HUES64 (cell line): ENCODE measurements around the gene STK11.
"Not testable (repeated sequence)": the region's sequence is repeated elsewhere in the genome, so short reads cannot be mapped to it uniquely, and the experiment has no call there.

Experiments
- H3K27ac ChIP-seq: 2 replicates; pipeline ENCODE4 v1.7.0; 2013; ENCODE audit warnings: low read depth, low read length, inconsistent platforms
- H3K27me3 ChIP-seq: 2 replicates; pipeline ENCODE4 v1.6.1; 2013; ENCODE audit warnings: mild to moderate bottlenecking, low read length; ENCODE audit not compliant: insufficient read depth
- H3K36me3 ChIP-seq: 2 replicates; pipeline ENCODE4 v1.6.1; 2013; ENCODE audit warnings: mild to moderate bottlenecking, low read length; ENCODE audit not compliant: insufficient read depth
- H3K4me1 ChIP-seq: 2 replicates; pipeline ENCODE4 v1.6.1; 2013; ENCODE audit warnings: mild to moderate bottlenecking, low read length, moderate library complexity; ENCODE audit not compliant: insufficient read depth
- H3K4me3 ChIP-seq: 2 replicates; pipeline ENCODE4 v1.5.1; 2013; ENCODE audit warnings: mild to moderate bottlenecking, low read length, moderate library complexity
- H3K9ac ChIP-seq: 2 replicates; pipeline ENCODE4 v1.6.1; 2013; ENCODE audit warnings: mild to moderate bottlenecking, low read depth, low read length
- H3K9me3 ChIP-seq: 2 replicates; pipeline ENCODE4 v1.6.1; 2013; ENCODE audit warnings: low read depth, low read length; ENCODE audit not compliant: insufficient read depth
- WGBS: fragments of 150-250, 120-280 bp; methylation state at CpG from one replicate; pipeline ENCODE4 v1.1.7; 2013; ENCODE audit warnings: missing lambda C conversion rate; 5-methylcytosine and 5-hydroxymethylcytosine counted together

Gene STK11

DNA sequence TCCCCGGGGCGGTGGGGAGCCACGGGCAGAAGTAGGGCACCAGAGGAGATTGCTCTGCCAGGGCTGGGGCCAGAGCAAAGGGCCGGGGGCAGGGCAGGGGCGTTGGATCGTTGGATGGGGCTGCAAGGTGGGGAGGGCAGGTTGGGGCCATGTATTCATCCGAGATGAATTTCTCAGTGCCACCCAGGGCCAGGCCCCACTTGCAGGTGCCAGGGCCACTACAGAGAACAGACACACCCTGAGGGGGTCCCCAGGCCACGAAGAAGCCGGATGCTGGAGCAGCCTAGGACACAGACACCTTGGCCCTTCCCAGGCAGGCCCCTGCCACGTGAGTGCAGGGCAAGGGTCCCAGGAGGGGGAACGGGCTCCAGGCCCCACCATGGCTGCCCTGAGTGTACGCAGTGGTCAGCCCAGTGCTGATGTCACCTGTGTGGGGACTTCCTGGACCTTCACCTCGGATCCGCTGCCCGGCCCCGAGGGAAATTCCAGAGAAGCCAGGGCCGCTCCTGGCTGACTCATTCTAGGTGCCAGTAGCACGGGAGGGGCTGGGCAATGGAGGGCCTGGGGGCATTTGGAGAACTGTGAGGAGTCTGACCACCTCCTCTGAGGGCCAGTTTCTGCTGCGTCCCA, 21.9 kb upstream of the STK11 start:
- no peaks in the 10 kb centered on the region for H3K27me3 ChIP-seq
- H3K9me3 ChIP-seq, result no peaks in the 10 kb centered on the region
- H3K4me1 ChIP-seq, result peaks cover 7% of the 10 kb centered on the region; the same call in 1 of the 2 replicates
- H3K36me3 ChIP-seq, result no peaks in the 10 kb centered on the region
- H3K9ac ChIP-seq, result no peak overlapping the region
- WGBS, result 74% methylated on average over 19 of the region's 19 CpGs
- no peak overlapping the region for H3K4me3 ChIP-seq
- no peak overlapping the region for H3K27ac ChIP-seq

DNA sequence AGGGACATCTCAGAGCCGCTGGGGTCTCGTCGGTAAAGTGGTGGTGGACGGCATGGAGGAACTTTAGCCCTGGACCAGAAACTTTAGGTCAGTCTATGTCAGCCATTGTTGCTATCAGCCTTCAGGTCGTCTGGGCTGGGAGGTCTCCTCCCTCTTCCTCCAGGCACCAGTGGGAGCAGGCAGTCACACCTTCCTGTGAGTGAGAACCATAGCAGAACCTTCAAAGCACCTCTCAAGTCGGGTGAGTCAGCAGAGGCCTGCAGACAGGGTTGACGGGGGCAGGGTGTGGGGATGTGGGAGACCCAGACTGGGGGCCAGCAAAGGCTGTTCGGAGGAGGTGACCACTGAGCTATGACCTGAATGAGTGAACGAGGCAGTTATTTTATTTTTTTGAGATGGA, 16.2 kb upstream of the STK11 start:
- Histone ChIP-seq H3K27ac (no peak overlapping the region), H3K36me3 (no peaks in the 10 kb centered on the region), H3K9me3 (no peaks in the 10 kb centered on the region), H3K4me3 (no peak overlapping the region), H3K27me3 (no peaks in the 10 kb centered on the region), H3K9ac (no peak overlapping the region), H3K4me1 (no peaks in the 10 kb centered on the region)
- WGBS, result 75% methylated on average over 9 of the region's 9 CpGs

DNA sequence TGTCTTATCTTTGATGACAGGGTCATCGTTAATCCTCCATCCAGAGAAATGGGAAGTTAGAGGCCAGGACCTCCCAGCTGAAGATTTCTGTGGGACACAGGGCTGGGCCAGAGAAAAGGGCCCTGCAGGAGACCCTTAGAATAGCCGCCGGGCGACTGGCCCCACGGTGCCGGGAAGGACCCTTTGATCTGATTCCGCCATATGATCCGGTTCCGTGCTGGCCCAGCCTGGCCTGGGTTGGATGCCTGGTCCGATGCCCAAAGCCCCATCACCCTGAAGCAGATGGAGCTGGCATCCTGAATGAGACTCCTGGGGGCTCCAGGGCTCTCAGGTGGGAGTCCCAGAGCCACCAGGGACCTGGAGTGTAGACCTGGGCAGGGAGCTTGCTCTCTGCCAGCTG, 6.0 kb upstream of the STK11 start:
- Histone ChIP-seq H3K36me3 (no peaks in the 10 kb centered on the region), H3K9me3 (no peaks in the 10 kb centered on the region), H3K4me1 (no peaks in the 10 kb centered on the region), H3K27me3 (no peaks in the 10 kb centered on the region), H3K4me3 (no peak overlapping the region), H3K9ac (no peak overlapping the region), H3K27ac (no peak overlapping the region)
- 89% methylated on average over 10 of the region's 10 CpGs for whole genome bisulfite sequencing

DNA sequence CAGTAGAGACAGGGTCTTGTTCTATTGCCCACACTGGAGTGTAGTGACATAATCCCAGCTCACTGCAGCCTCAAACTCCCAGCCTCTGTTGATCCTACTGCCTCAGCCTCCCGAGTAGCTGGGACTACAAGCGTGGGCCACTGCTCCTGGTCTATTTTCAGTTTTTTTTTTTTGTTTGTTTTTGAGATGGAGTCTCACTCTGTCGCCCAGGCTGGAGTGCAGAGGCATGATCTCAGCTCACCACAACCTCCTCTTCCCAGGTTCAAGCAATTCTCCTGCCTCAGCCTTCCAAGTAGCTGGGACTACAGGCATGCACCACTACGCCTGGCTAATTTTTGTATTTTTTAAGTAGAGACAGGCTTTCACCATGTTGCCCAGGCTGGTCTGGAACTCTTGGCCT, 5.0 kb upstream of the STK11 start:
- not testable (repeated sequence) for H3K27ac ChIP-seq, H3K9me3 ChIP-seq, H3K4me3 ChIP-seq, H3K4me1 ChIP-seq, H3K9ac ChIP-seq, H3K36me3 ChIP-seq, H3K27me3 ChIP-seq
- 91% methylated on average over 4 of the region's 4 CpGs for WGBS

DNA sequence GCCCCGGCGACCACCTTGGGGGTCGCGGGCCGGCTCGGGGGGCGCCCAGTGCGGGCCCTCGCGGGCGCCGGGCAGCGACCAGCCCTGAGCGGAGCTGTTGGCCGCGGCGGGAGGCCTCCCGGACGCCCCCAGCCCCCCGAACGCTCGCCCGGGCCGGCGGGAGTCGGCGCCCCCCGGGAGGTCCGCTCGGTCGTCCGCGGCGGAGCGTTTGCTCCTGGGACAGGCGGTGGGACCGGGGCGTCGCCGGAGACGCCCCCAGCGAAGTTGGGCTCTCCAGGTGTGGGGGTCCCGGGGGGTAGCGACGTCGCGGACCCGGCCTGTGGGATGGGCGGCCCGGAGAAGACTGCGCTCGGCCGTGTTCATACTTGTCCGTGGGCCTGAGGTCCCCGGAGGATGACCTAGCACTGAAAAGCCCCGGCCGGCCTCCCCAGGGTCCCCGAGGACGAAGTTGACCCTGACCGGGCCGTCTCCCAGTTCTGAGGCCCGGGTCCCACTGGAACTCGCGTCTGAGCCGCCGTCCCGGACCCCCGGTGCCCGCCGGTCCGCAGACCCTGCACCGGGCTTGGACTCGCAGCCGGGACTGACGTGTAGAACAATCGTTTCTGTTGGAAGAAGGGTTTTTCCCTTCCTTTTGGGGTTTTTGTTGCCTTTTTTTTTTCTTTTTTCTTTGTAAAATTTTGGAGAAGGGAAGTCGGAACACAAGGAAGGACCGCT, 729 bp downstream of the STK11 start:
- Histone ChIP-seq H3K4me3 (peak overlapping the region; percentile 75), H3K36me3 (peaks cover 4% of the 10 kb centered on the region; the same call in 1 of the 2 replicates), H3K4me1 (0 out of 2 replicates have a peak, but pooled peaks cover 6% of the 10 kb centered on the region), H3K27me3 (no peaks in the 10 kb centered on the region), H3K9ac (peak overlapping the region; percentile 84), H3K9me3 (no peaks in the 10 kb centered on the region), H3K27ac (no peak overlapping the region)
- WGBS, result under 1% methylated on average over 78 of the region's 78 CpGs

DNA sequence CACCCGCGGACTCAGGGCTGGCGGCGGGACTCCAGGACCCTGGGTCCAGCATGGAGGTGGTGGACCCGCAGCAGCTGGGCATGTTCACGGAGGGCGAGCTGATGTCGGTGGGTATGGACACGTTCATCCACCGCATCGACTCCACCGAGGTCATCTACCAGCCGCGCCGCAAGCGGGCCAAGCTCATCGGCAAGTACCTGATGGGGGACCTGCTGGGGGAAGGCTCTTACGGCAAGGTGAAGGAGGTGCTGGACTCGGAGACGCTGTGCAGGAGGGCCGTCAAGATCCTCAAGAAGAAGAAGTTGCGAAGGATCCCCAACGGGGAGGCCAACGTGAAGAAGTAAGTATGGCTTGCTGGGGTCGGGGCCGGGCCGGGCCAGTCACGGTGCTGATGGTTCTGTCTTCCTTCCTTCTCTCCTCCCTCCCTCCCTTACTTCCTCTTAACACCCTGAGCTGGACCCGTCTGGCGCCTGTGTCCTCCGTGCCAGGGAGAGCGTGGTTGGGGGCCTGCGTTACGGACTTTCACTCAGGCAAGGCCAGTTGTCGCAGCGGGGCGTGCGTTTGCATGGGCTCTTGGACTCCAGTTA, 1.4 kb downstream of the STK11 start:
- Histone ChIP-seq H3K36me3 (peaks cover 4% of the 10 kb centered on the region; the same call in 1 of the 2 replicates), H3K27ac (no peak overlapping the region), H3K27me3 (no peaks in the 10 kb centered on the region), H3K9ac (peak overlapping the region; percentile 84), H3K4me3 (peak overlapping the region; percentile 75), H3K9me3 (no peaks in the 10 kb centered on the region), H3K4me1 (0 out of 2 replicates have a peak, but pooled peaks cover 6% of the 10 kb centered on the region)
- 9% methylated on average over 38 of the region's 38 CpGs for WGBS

DNA sequence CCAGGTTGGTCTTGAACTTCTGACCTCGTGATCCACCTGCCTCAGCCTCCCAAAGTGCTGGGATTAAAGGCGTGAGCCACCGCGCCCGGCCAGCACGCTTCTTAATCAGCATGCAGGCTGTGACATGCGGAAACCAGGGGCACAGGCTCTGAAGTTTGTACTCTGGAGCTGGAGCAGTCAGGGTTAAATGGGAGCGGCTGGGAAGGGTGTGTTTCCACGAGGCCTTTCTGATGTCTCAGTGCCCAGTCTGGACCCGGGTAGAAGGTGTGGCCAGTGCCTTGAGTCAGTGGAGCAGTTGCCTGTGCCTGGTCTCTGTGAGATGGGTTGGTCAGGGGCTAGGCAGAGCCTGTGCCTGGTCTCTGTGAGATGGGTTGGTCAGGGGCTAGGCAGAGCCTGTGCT, 3.3 kb downstream of the STK11 start:
- H3K36me3 ChIP-seq, H3K9ac ChIP-seq, H3K27ac ChIP-seq, H3K27me3 ChIP-seq, H3K9me3 ChIP-seq, H3K4me1 ChIP-seq, H3K4me3 ChIP-seq: not testable (repeated sequence)
- WGBS, result 87% methylated on average over 10 of the region's 10 CpGs

DNA sequence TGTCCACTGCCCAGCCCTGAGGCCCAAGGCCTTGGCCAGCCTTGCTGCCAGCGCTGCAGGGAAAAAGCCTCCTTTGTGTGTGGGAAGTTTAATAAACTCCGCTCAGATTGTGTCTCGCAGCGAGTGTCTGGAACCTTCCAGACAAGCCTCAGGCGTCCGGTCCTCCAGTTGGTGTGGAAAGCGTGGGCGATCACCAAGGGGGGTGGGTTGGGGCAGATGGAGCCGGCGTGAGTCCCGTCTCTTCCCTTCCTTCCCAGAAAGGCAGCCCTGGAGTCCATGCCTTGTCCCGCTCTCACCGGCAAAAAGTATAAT, 4.6 kb downstream of the STK11 start:
- peak overlapping the region; percentile 49 for H3K27ac ChIP-seq
- peaks cover 8% of the 10 kb centered on the region for H3K36me3 ChIP-seq
- 97% methylated on average over 13 of the region's 13 CpGs for WGBS
- no peak overlapping the region for H3K9ac ChIP-seq
- no peaks in the 10 kb centered on the region for H3K27me3 ChIP-seq
- no peak overlapping the region for H3K4me3 ChIP-seq
- 0 out of 2 replicates have a peak, but pooled peaks cover 6% of the 10 kb centered on the region for H3K4me1 ChIP-seq
- H3K9me3 ChIP-seq, result no peaks in the 10 kb centered on the region

DNA sequence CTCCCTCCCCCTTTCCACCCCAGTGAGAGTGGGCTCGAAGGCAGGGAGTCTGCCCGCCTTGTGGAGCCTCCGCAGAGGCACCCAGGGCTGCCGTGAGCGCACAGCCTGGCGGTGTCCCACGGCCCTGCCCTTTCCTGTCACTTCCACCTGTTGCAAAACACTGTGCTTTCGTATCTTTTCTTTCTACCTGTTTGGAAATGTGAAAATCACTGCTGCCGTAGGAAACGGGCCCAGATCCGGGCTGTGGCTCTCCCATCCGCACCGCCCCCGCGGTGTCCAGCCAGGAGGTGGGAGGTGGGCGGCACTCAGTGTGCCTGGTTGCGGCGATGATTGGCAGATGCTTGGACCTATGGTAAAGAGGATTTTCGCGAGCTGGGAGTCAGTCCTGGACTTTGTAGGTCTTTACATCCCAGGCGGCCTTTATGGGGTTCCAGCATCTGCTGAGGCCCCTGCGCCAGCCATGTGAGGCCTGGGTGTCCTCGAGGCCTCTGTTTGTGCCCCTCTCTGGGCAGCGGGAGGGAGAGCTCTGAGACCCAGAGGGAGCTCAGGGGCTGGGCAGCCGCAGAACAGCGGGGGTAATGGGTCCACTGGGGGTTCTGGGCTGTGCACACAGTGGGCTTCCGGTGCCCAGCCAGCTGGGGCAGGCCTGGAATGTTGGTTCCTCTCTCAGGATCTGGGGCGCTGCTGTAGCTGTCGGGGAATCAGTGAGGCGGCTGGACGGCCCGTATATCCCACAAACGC, 6.1 kb downstream of the STK11 start:
- peaks cover 8% of the 10 kb centered on the region for H3K36me3 ChIP-seq
- no peak overlapping the region for H3K4me3 ChIP-seq
- no peaks in the 10 kb centered on the region for H3K27me3 ChIP-seq
- 93% methylated on average over 33 of the region's 33 CpGs for WGBS
- H3K27ac ChIP-seq, result peak overlapping the region; percentile 19; the same call in 1 of the 2 replicates
- H3K4me1 ChIP-seq, result 0 out of 2 replicates have a peak, but pooled peaks cover 6% of the 10 kb centered on the region
- H3K9me3 ChIP-seq, result no peaks in the 10 kb centered on the region
- H3K9ac ChIP-seq, result no peak overlapping the region

DNA sequence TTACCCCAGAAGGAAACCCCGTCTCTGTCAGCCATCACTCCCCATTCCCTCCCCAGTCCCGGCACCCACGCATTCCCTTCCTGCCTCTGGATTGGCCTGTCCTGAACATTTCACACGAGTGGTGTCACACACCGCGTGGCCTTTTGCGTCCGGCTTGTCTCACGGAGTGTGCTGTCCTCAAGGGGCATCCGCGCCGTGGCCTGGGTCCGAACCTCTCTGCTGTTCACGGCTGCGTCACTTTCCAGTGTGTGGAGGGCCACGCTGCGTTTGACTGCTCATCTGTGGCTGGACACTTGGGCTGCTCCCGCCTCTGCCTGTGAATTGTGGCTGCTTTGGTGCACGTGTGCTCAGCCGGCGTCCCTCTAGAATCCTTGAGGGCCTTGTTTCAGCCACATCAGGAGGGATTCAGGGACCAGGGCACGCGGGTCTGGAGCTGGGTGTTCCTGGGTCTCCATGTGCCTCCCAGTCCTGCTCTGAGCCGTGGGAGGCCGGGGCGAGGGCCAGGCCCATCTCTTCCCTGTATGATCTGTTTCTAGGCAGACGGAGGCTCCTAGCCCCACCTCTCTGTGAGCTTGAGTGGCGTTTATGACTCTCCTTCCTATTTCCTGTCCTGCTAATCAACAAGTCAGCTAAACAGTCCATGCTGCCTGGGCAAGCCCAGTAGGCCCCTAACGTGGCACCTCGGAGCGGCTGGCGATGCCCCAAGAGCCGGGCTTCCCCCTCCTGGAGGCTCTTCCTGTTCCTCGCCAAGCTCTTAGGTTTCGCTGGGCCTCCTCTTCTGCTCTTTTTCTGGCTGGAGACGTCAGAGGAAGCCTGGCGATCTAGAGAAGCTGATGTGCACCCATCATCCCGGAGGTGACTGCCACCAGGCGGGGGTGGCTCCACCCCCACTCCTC, 8.1 kb downstream of the STK11 start:
- H3K9ac ChIP-seq, result peak overlapping the region; percentile 16; the same call in 1 of the 2 replicates

More for the DNA sequence above, 8.1 kb downstream of the STK11 start:
- no peaks in the 10 kb centered on the region for H3K9me3 ChIP-seq
- peaks cover 8% of the 10 kb centered on the region for H3K36me3 ChIP-seq
- no peaks in the 10 kb centered on the region for H3K4me1 ChIP-seq
- no peak overlapping the region for H3K4me3 ChIP-seq
- H3K27ac ChIP-seq, result no peak overlapping the region
- H3K27me3 ChIP-seq, result no peaks in the 10 kb centered on the region
- 94% methylated on average over 39 of the region's 39 CpGs for WGBS
